GM19395 (cell line): ENCODE measurements around the gene CFDP1.
A peak's percentile ranks its signal among the peaks of the same experiment; 100 is the strongest.

Experiments
- ATAC-seq: cut with Tn5 transposase; IDR thresholded peaks from one replicate; pipeline ENCODE4 v1.9.1; 2021; ENCODE audit warnings: mild to moderate bottlenecking, moderate library complexity; ENCODE audit not compliant: unreplicated experiment

The CFDP1 gene

DNA sequence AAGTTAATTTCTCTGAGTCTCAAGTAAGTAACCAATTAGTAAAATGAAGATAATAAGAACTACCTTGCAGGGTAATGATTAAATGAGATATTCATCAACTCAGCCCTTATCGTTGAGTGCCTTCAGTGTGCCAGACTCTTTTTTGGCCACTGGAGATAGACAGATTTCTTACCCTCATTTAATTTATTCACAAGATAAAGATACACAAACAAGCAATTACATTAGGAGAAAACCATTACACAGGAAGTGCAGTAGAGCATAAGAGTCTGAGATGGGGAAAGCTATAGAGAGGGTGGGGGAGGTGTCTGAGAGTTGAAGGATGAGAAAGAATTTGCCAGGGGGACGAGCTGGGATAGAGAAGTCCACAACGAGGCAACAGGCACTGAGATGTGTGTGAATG lies 109.4 kb downstream of the CFDP1 start:
- ATAC-seq = no peak

DNA sequence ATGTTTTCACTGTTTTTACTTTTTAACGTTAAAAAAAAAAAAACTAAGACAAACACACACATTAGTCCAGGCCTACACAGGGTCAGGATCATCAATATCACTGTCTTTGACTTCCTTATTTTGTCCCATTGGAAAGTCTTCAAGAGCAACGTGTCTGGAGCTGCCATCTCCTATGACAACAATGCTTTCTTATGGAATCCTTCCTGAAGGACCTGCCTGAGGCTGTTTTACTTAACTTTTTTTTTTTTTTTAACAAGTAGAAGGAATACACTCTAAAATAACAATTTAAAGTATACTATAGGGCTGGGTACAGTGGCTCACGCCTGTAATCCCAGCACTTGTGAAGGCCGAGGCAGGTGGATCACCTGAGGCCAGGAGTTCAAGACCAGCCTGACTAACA lies 110.1 kb downstream of the CFDP1 start:
- ATAC-seq = no peak

DNA sequence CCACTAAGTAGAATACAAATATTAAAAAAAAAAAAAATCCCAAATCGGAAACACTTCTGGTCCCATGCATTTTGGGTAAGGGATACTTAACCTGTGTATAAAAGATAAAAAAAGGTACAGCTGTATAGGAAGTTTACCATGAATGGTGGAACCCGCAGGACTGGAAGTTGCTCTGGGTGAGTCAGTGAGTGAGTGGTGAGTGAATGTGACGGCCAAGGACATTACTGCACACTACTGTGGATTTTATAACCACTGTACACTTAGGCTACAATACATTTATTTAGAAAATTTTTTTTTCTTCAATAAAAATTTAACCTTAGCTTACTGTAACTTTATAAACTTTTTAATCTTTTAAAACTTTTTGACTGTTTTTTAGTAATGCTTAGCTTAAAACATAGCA lies 110.6 kb downstream of the CFDP1 start:
- ATAC-seq = no peak

DNA sequence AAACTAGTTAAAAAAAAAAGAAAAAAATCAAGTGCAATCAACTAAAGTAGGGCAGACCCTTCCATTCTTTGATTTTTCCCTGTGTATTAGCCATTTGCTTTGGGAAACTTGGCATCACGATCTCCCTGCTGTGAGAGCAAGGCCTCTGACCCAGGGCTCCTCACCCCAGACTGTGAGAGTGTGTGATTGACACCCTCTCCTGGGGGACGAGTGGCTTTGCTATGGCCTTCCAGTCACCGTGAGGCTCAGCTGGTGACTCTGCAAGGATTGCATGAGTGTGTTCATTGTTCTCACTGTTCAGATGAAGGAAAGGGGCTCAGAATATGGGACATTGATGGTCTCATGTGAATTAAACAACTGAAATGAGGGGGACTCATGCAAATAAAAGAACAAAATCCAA lies 112.9 kb downstream of the CFDP1 start:
- ATAC-seq = no peak

DNA sequence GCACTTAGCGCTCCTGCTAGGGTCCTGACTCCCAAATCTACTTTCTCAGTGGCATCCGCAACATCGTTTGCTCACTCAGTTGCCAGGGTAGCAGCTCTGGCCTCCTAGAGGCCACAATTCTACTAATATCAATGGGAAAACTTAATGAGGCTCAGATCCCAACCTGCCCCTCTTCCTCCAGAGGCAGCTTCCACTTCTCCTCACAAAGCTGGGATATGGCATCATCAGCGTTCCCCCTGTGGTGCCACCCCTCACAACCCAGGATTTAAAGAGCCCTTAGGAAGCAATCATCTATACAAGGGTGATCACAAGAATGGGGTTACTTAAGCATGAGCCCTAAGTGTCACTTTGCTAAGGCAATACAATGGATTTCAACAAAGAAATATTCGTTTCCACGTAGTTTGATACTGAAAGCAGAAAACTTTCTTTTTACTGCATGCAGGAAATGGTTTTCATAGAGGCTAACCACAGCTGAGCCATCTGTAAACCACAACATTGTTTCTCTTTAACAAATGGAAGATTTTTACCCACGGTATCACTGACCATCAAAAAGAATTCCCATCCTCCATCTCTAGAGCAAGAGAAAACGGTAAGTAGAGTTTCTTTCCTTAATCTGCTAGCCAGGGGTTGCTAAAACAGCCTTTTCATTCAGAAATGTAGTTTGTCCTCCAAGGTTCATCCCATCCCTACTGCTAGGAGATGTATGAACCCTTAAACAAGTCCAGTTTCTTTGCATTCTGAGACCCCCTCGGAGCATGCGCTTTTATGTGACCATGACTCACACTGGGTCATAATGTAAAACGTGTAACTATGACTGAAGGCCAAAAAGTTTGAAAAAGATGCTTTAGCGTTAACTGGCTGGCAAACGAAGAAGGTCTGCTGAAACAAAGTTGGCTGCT lies 113.5 kb downstream of the CFDP1 start:
- peak; percentile 87 for ATAC-seq

DNA sequence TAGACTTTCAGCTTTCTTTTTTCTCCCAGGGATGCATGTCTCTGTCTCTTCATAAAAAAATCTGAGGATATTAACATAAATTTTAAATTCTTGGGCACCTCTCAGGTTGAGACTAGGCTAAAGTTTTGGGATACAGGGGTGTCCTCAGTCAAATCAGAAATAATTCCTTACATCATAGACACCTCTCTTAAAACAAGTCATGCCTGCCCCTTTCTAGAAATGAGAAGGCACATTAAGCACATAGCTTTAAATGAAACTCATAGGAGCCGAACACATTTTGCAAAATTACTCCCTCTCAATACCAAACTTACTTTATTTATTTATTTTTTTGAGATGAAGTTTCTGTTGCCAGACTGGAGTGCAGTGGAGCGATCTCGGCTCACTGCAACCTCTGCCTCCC lies 114.6 kb downstream of the CFDP1 start:
- no peak for ATAC-seq

DNA sequence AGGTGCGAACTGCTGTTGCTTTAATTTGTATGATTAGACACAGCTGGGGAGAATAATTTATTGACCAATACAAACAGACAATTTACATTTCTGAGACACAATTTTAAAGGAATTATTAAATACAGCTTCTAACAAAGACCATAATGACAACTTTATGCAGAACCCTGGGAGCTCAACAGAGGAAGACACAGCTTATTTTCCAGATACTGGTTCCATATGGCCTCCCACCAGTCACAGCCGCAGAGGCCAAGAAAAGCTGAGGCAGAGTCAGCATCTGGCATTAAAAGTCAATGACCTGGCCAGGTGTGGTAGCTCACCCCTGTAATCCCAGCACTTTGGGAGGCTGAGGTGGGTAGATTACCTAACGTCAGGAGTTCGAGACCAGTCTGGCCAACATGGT lies 115.8 kb downstream of the CFDP1 start:
- no peak for ATAC-seq

DNA sequence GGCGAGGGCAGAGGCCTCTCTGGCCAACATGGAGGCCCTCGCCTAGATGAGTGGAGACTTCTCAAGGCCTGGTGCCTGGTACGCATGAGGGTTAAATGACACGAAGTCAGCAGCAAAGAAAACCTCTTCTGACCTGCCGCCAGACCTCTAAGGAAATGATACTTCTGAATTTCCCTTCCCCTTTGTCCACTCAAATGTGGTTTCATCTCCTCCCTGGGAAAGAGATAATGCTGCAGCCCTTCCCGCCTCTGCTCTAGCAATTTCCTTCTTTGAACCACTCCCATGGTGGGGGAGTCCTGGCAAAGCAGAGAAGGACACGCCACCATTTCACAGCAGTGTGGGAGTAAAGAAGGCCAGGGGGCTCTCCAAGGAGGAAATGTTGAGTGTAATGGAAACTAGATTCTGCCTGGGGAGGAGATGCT lies 116.2 kb downstream of the CFDP1 start:
- no peak for ATAC-seq

DNA sequence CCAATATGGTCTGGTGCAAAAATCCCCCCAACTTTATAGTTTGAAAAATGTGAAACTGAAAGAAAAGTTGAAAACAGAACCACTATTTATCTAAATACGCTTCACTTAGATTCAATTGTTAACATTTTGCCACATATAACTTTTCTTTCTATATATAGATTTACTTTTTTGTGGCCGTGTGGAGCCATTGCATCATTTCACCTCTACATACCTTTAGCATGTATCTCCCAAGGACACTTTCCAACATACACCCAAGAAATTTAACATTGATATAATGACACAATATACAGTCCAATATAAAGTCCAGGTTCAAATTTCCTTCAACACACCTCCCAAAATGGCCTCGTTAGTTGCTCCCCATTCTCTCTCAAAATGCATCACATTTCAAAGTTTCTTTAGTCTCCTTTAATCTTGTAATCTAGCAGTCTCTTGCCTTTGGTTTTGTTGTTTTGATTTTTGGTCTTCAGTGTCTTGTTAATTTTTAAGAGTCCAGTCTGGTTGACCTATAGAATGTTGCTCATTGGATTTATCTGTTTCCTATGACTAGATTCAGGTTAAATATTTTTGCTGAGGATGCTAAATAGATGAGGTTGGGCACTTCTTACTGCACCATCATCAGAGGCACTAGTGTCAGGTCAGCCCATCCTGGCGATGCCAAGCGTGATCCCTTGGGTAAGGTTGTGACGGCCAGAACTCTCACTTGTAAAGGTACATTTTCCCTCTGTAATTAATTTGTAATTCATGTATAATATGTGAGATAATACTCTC lies 117.6 kb downstream of the CFDP1 start:
- ATAC-seq = no peak

DNA sequence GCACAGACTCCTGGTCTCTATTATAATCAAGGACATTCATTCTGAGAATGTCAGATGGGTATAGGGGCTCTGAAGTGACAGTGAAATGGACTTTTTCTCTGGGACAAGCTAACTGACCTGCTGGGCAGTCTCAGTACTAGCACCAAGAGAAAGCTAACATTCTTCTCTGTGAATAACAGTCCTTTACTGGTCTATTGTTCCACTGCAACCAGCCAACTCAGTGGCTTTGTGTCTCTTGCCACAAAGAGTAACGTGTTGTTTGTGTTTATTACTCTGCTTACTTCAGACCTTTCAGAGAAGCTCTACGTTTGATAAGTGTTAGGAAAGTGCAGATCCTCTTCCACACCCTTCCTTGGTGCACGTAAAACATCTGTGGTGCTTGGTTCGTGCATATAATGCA lies 120.4 kb downstream of the CFDP1 start:
- ATAC-seq = no peak

DNA sequence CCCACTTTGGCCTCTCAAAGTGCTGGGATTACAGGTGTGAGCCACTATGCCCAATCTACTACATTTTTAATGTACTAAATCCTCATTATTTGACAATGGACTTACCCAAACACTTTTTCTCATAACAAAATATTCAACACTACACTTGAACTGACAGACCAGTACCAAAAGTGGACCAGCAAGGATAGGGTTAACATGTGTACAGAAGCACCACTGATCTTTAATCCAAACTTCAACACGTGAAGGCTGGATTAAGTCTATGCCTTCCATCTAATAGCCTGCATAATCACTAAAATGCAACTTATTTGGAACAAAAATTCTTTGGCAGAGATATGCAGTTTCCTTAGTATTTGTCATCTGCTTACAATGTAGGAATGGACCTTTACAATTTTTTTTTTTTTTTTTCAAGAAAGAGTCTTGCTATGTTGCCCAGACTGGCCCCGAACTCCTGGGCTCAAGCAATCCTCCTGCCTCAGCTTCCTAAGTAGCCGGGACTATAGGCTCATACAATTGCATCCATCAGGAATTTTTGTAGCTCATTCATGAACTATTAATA lies 121.8 kb downstream of the CFDP1 start:
- ATAC-seq = no peak

DNA sequence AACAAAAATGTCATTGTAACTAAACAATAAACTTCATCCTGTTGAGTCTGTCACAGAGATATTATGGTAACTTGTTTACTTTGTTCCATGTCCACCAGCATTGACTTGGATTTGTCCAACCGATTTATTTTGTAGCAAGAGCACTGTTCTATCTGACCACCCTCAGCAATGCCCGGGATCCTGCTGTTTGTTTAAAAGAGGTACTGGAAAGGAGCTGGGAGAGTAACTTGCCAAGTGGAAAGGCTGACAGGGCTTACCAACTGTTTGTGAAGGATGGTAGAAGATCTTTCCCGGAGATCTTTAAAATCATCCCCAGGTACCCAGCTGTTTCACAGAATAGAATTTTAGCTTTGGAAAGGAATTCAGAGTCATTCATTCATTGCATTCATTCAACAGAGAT lies 122.8 kb downstream of the CFDP1 start:
- no peak for ATAC-seq

DNA sequence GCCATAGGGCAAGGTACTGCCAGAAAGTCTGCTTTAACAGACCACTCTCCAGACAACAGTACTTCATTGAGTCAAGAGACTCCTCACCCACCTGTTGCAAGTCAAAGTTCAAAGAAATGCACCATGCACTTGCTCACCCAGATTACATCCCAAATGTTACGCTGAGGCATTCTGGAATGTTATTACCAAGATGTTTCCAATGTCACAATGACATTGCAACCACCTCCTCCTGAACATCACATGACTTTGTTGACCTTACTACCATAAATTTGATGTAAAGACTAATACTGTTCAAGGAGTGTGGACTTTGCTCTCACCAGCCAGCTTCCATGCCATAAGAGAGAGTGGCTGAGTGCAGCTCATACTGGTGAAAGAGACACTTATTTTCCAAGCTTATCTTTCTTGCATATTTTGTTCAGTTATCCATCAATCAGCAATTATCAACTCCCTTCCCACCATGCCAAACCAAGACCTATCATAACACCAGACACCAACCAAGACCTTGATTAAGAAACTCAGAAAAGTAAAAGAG lies 123.3 kb downstream of the CFDP1 start:
- no peak for ATAC-seq

DNA sequence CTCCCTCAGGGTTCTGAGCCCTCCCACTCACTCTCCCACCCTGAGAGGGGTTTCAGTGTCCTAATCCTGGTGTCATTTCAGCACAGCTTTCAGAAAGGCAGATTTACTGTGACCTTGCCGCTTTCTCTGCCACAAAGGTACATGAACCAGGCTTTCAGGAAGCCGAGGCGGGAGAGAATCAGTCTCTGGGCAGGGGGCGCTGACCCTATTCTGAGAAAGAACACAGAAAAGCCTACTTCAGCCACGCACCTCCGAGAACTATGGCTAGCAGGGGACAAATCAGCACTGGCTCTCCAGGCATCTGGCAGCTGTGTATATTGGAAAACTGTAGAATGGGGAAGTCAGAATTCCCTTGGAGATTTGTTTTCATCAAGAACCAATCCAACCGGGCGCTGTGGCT lies 124.1 kb downstream of the CFDP1 start:
- ATAC-seq = no peak

DNA sequence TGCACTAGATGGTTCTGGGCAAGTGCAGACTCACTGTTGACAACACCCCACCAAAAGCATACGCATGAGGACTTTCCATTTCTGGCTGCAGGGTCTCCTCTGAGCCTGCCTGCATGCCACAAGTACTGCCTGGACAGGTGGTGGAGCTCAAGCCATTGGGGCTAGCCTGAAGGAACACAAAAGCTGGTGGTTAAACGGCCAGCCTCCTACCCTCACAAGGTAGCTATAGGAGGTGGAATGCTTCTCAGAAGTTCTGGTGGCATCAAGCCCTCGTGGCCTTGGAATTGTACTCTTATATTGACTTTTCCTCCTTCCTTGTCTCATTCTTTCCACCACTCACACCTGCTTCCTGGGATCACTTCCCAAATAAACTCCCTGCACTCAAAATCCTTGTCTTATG lies 125.3 kb downstream of the CFDP1 start:
- no peak for ATAC-seq

DNA sequence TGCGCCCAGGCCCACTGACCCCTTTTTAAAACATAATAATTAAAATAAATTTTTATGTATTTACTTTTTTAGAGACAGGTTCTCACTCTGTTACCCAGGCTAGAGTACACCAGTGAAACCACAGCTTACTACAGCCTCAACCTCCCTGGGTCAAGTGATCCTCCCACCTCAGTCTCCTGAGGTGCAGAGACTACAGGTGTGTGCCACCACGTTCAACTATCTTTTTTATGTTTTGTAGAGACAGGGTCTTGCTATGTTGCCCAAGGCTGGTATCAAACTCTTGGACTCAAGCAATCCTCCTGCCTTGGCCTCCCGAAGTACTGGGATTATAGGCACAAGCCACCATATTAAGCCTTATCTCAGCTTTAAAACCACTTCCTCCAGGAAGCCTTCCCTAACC lies 125.8 kb downstream of the CFDP1 start:
- no peak for ATAC-seq

DNA sequence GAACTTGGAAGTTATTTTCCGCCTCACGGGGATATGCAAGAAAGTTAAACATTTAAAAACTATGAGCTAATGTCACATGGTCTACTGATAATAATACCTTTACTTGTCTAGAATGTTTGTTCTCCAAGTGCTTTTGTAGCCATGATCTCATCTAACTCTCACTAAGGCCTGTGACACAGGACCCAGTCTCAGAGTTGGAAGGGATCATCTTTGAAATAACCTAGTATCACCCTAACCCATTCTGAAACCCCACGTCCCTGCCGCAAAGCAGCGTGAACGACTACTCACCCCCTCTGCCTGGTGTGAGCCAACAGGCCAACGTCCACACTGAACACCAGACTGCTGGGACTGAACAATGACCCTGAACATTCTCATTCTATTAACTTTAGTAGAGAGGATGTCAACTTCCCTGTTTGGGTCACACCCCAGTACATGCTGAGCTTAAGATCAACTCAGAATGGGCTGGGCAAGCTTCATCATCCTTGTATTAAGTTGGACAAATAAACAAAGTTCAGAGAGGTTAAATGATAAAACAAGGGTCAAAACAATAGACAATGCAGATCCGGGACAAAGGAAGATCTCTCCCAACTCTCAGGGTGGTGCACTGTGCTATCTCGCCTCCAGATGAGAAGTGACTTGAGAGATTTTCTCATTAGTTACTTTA lies 127.1 kb downstream of the CFDP1 start:
- no peak for ATAC-seq

DNA sequence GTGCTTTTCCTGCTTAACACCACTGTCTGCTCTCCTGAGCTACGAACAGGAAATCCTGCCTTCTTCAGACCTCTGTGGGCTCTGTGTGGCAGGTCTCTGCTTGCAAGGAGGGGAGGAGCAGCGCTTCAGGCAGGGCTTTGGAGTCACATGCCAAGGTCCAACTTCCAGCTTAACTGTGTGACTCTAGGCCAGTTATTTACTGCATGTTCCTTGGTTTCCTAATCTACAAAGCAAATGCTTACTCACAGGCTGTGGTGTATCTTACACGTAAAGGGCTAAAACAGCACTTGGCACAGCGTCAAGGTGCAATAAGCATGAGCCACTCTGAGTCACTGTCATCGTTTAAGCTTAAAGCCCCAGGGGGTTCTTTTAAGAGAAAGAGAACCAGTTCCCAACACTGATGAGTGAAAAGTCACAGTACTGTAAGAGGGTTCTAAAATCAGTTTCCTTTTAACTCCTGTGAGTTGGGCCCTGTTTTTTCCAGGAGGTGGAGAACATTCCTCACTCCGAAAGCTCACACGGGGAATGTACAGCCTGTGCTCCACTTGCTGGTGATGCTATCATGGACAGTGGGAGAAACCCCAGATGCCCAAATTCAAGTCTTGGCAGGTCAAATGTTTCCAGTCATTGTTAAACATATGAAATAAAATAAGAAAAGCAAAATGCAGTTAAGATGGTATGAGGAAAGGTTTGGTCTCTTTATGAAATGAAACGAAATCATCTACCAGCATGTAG lies 127.8 kb downstream of the CFDP1 start:
- no peak for ATAC-seq

DNA sequence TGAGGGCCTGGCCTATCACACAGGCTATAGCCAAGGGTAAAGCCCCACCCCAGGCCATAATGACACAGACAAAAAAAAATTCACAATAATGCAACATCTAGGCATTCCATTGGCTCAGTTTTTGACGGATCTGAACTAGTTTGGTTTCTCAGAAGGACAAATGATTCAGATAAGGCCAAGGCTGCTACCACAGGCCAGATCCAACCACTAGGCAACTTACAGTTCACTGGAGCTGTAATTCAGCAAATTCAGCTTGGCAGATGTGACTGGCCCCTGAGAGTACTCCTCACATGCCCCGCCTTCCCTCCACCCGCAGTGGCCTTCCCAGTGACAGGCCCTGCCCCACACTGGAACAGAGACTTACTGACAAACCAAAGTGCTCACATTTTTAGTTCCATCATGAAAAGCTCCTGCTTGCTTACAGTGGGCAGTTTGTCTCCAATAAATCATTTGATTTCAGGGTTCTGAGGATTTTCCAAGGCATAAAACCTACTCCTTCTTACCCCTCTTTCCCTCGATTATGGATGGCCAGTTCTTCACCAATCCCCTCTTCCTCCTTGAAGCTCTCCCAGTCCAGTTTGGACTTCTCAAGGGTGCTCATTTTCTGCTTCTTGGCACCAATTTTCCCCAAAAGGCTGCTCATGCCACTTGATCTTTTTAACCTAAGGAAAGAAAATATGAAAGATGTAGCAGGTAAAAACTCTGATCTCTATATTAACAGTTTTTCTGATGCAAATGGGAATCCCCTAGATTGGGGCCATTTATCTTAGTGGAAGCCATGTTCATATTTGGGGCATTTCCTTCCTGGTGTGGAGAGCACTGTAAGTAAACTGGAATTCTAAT lies 128.6 kb downstream of the CFDP1 start:
- ATAC-seq = no peak

DNA sequence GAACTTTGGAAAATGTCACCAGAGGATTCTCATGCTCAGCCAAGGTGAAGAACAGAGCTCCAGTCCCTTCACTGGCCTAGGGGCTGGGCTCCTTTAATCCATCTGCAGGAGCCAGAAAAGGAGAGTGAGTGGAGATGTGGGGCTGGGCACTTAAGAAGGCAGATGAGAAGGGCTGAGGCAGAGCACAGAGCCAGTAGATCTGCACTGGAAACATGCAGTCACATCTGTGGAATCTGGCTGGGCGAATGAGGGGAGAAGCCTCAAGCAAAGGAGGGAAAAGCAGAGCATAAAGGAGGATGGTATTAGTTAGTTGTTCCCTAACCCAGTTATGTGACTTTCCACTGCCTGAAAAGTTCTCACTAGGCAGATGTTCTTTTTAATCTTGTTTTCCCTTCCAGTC lies 131.5 kb downstream of the CFDP1 start:
- ATAC-seq = no peak
